Adrenal gland (tissue), 12 donors: ENCODE data around the gene STARD7. TPM values are rescaled to one million over a fixed set of nuclear protein-coding genes. Genes with fewer than 3 reads are reported as not detected.

Experiments used
- DNase-seq, 7 donors: peaks; one replicate each; pipeline ENCODE4 v3.0.0-alpha.2; 2019 to 2020
- H3K27ac ChIP-seq, 5 donors: fragments of 200-600 bp; sonication (generic) in 4 of 5; 1 replicate in 3 of 5; 2 replicates in 2 of 5; pipeline versions ENCODE4 v1.5.1 to v1.8.0; 2016 to 2020; ENCODE audit warnings: mild to moderate bottlenecking in 1 of 5
- H3K27me3 ChIP-seq: fragments of 200-600 bp; 2 replicates; pipeline ENCODE4 v1.8.0; 2021
- H3K36me3 ChIP-seq, 2 donors: fragments of 200-600 bp; replicated peaks in 1 of 2; 1 replicate in 1 of 2; 2 replicates in 1 of 2; pipeline versions ENCODE4 v1.5.1 to v1.8.0; 2018 to 2022
- H3K4me1 ChIP-seq, 2 donors: fragments of 200-600 bp; replicated peaks in 1 of 2; 1 replicate in 1 of 2; 2 replicates in 1 of 2; pipeline versions ENCODE4 v1.5.1 to v1.8.0; 2018 to 2021
- H3K4me3 ChIP-seq, 4 donors: fragments of 200-600 bp; sonication (generic) in 3 of 4; one replicate each; pipeline ENCODE4 v1.5.1; 2016 to 2018
- H3K9me3 ChIP-seq, 3 donors: fragments of 200-600 bp; sonication (generic) in 1 of 3; replicated peaks in 1 of 3; 1 replicate in 2 of 3; 2 replicates in 1 of 3; pipeline versions ENCODE4 v1.5.1 to v1.8.0; 2016 to 2021
- CTCF ChIP-seq, 6 experiments: fragments of 450-650 bp in 4 of 6; fragments of 200-600 bp in 2 of 6; sonication (generic) in 1 of 6; IDR thresholded peaks; 1 replicate in 5 of 6; 2 replicates in 1 of 6; pipeline versions ENCODE4 v1.5.1 to v1.8.0; 2016 to 2021; ENCODE audit warnings: antibody characterized with exemption in 6 of 6, mild to moderate bottlenecking in 2 of 6, moderate library complexity in 1 of 6
- POLR2A ChIP-seq, 2 donors: fragments of 450-650 bp; IDR thresholded peaks; one replicate each; pipeline ENCODE4 v1.6.1; 2017; ENCODE audit warnings: antibody characterized with exemption in 2 of 2, mild to moderate bottlenecking in 2 of 2, moderate library complexity in 1 of 2
- whole genome bisulfite sequencing, 4 donors: extraction: QIAGEN DNeasy Blood & Tissue Kit in 2 of 4; methylation state at CpG; one replicate each; pipeline versions ENCODE4 v1.1.5 to v1.1.7; 2013 to 2017; 5-methylcytosine and 5-hydroxymethylcytosine counted together
- intact Hi-C, 2 donors: fragments of 100-400 bp; cut with DNase I; formaldehyde crosslinking; loops; one replicate each; pipeline versions ENCODE4 v1.14.1 to v1.15.0; 2022 to 2023
- polyA plus RNA-seq, 3 donors: library from polyadenylated mRNA; stranded (reverse); fragments of 200-250 nt in 2 of 3; fragments of 350-450 nt in 1 of 3; fragmentation: Illumina TruSeq in 1 of 3; extraction: RNeasy Lipid Tissue Mini Kit (QIAGEN cat#74804) in 1 of 3; gene quantifications; one replicate each; pipeline ENCODE4 v1.2.3, GENCODE V29; 2013 to 2014
- total RNA-seq, 9 donors: library from RNA; depleted of rRNA in 4 of 9; stranded (reverse); fragments of >200 nt in 4 of 9; fragments of 120-200 nt in 1 of 9; fragmentation: NEBNext Ultra II Directional in 1 of 9; extraction: Animal tissue kit (Norgen Biotek cat#: 25700) in 1 of 9; gene quantifications; one replicate each; pipeline versions ENCODE4 v1.1.0 to v1.2.4, GENCODE V29; 2013 to 2023
- donor health status: healthy with polysubstance abuse.
- donor health status: Bipolar disorder and iron deficiency.
- donor health status: DM: yes; HTN: yes; CAD: no.
- donor health status: DM: no; HTN: no; CAD: no.
- donor health status: DM: no; HTN: no; CAD: no.
- donor health status: DM: yes; HTN: yes; CAD: no.

STARD7 gene
- total and polyA plus RNA-seq, 12 donors: 37.8 to 209 (median 160) TPM

- peak in 2 of 7 donors; percentile 18 to 51 for DNase-seq
- peak overlapping the region in 1 of 5 donors; percentile 0 for H3K27ac ChIP-seq
- TF ChIP-seq CTCF (IDR thresholded peaks at IDR 0.05) (no peak), POLR2A (IDR thresholded peaks at IDR 0.05) (no peak)
- H3K27me3 ChIP-seq: no peaks in the 10 kb centered on the region
- no peak overlapping the region for H3K4me3 ChIP-seq
- 67 to 85% (median 79%) methylated on average over 4 of the region's 4 CpGs for WGBS, 4 donors
- H3K4me1 ChIP-seq: peaks cover 6 to 9% of the 10 kb centered on the region in 2 donors
- H3K36me3 ChIP-seq: no peaks in the 10 kb centered on the region
- intact Hi-C loops: loop anchor here in 1 of 2 donors (5.0 kb wide), 1 partner anchor 33 kb away; no protein-coding TSS in a partner anchor
- H3K9me3 ChIP-seq: no peaks in the 10 kb centered on the region
These were observed 5.9 kb upstream of the STARD7 start for GRCh38 chr2:96214554-96214953.

- TF ChIP-seq POLR2A (IDR thresholded peaks at IDR 0.05) (no peak), CTCF (IDR thresholded peaks at IDR 0.05) (no peak)
- H3K36me3 ChIP-seq: no peaks in the 10 kb centered on the region
- 96 to 100% (median 97%) methylated on average over 8 to 12 of the region's 12 CpGs for WGBS, 4 donors
- intact Hi-C loops: loop anchor here in 1 of 2 donors (5.0 kb wide), 1 partner anchor 34 kb away; no protein-coding TSS in a partner anchor
- DNase-seq: no peak
- no peak overlapping the region for H3K4me3 ChIP-seq
- no peaks in the 10 kb centered on the region for H3K9me3 ChIP-seq
- H3K27me3 ChIP-seq: no peaks in the 10 kb centered on the region
- peaks cover 8 to 14% of the 10 kb centered on the region in 2 donors for H3K4me1 ChIP-seq
- no peak overlapping the region for H3K27ac ChIP-seq
These were observed 4.8 kb upstream of the STARD7 start for GRCh38 chr2:96213379-96213778.

GRCh38 chr2:96212339-96212738 is 3.7 kb upstream of the STARD7 start:
- H3K4me1 ChIP-seq: peaks cover 10 to 14% of the 10 kb centered on the region in 2 donors
- H3K27ac ChIP-seq: no peak overlapping the region
- 55 to 79% (median 75%) methylated on average over 2 to 4 of the region's 4 CpGs for WGBS, 4 donors
- no peaks in the 10 kb centered on the region for H3K27me3 ChIP-seq
- intact Hi-C loops: loop anchor here in 1 of 2 donors (5.0 kb wide), 1 partner anchor 35 kb away; no protein-coding TSS in a partner anchor
- TF ChIP-seq POLR2A (IDR thresholded peaks at IDR 0.05) (no peak), CTCF (IDR thresholded peaks at IDR 0.05) (no peak)
- H3K4me3 ChIP-seq: no peak overlapping the region
- DNase-seq: no peak
- no peaks in the 10 kb centered on the region for H3K36me3 ChIP-seq
- H3K9me3 ChIP-seq: no peaks in the 10 kb centered on the region

GRCh38 chr2:96209729-96210085 is 1.1 kb upstream of the STARD7 start:
- Histone ChIP-seq H3K36me3 (no peaks in the 10 kb centered on the region), H3K27me3 (no peaks in the 10 kb centered on the region), H3K27ac (peak overlapping the region in 2 of 5 donors; percentile 97), H3K4me1 (peaks cover 30 to 38% of the 10 kb centered on the region in 2 donors), H3K9me3 (no peaks in the 10 kb centered on the region), H3K4me3 (peak overlapping the region in 1 of 4 donors; percentile 78)
- TF ChIP-seq POLR2A (IDR thresholded peaks at IDR 0.05): no peak
- 85 to 91% (median 88%) methylated on average over 4 to 9 of the region's 9 CpGs for WGBS, 4 donors
- intact Hi-C loops: loop anchor here (5.0 to 10.0 kb wide), 2 partner anchors 38 to 45 kb away; no protein-coding TSS in a partner anchor
- no peak for DNase-seq
